HAP-1 (cell line): Measurements from ENCODE around the gene OBP2B.
A peak's percentile ranks its signal among the peaks of the same experiment; 100 is the strongest.
"Not testable (repeated sequence)": the region's sequence is repeated elsewhere in the genome, so short reads cannot be mapped to it uniquely, and the experiment has no call there.

ENCODE experiments used
- DNase-seq, 2 experiments: peaks; one replicate each; pipeline ENCODE4 v3.0.0-alpha.2; 2016 to 2020; ENCODE audit warnings: low spot score in 2 of 2
- H3K27me3 ChIP-seq: fragments of 250-450 bp; sonication (Bioruptor Pico); 2 replicates; pipeline ENCODE4 v1.5.1; 2020; ENCODE audit warnings: low read depth, mild to moderate bottlenecking, moderate library complexity
- H3K36me3 ChIP-seq: fragments of 250-450 bp; sonication (Bioruptor Pico); replicated peaks from 2 replicates; pipeline ENCODE4 v1.5.1; 2020; ENCODE audit warnings: mild to moderate bottlenecking
- H3K4me1 ChIP-seq: fragments of 250-450 bp; sonication (Bioruptor Pico); 2 replicates; pipeline ENCODE4 v1.5.1; 2020; ENCODE audit warnings: mild to moderate bottlenecking
- H3K4me3 ChIP-seq: fragments of 250-450 bp; sonication (Bioruptor Pico); 2 replicates; pipeline ENCODE4 v1.5.1; 2020; ENCODE audit warnings: mild to moderate bottlenecking, moderate library complexity
- H3K9me3 ChIP-seq: fragments of 250-450 bp; sonication (Bioruptor Pico); 2 replicates; pipeline ENCODE4 v1.5.1; 2020; ENCODE audit warnings: mild to moderate bottlenecking, moderate library complexity
- in situ Hi-C: fragments of 300-500 bp; cut with MboI; formaldehyde crosslinking; loops from 3 replicates; pipeline ENCODE4 v1.14.3; 2020; ENCODE audit warnings: low sequenced_read_pairs, inconsistent platforms, mixed read lengths

The OBP2B gene

DNA sequence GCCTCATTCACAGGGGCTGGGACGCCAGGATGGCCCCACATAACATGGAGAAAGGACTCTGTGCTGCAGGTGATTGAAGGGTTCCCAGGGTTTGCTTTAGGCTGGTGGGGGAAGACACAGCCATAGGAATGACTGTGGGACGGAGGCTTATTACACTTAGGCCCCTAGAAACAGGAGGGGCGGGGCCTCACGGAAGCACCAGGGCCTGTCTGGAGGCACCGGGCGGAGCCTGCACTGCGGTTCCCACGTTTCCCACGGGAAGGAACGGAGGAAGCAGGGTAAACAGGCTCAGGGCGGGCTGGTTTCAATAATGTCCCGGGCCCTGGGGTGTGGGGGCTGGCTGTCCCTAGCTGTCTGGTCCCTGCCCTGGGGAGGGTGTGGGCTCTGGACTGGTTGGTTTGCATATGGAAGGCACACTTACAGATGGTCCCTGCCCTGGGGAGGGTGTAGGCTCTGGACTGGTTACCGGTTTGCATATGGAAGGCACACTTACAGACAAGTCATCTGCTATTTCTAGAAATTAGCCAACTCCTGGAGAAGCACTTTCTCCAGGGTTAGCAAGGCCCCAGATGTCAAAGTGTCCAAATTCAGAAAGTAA, 14.2 kb upstream of the OBP2B start:
- in situ Hi-C loops: not testable (repeated sequence)

DNA sequence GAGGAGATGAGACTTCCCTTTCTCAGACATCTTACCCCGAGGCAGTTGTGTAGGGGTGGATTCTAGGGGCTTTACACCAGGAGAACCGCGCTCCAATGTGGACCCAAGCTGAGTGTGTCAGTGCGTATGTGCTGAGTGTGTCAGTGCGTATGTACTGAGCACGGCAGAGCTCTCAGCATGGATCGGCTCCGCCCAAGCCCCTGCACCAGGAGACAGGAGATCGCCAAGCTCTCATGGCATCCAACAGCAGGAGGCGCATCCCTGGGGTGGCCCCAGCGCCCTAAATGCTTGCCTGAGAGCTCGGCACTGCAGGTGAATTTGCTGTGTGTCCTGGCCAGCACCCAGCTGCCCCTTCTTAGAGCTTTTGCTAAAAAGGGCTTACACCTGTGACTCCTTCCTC, 12.9 kb upstream of the OBP2B start:
- H3K36me3 ChIP-seq, H3K9me3 ChIP-seq, in situ Hi-C loops, DNase-seq, H3K4me3 ChIP-seq, H3K27me3 ChIP-seq, H3K4me1 ChIP-seq: not testable (repeated sequence)

More for the DNA sequence above, 14.2 kb upstream of the OBP2B start:
- not testable (repeated sequence) for H3K36me3 ChIP-seq, H3K4me1 ChIP-seq, H3K9me3 ChIP-seq, H3K4me3 ChIP-seq, H3K27me3 ChIP-seq
- DNase-seq: peak in 1 of 2 experiments; percentile 31

DNA sequence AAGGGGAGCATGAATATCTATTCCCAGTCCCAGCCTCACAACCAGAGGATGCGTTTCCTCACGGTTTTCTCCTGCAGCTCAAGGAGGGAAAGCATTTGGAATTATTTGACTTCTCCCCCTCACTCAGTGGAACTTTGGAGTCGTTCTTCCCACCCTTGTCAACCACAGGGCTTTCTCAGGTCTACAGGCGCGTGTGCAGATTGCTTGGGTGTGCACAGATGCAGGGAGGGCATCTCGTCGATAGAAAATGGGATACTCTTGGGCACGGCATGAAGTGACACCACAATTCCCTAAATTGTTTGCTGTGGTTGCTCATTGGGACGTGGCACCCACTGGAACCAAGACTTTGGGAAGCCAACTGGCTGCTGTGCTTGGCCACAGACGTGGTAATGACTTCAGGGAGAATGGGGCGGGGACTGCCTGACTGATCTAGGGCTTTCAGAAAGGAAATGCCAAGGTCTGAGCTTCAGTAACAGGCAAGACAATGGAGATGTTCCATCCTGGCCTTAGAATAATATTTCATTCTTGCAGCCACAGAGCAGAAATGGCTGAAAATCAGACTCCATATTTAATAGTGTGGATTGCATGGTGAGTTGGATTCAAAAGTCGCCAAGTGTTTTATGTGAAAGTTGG, 12.2 kb upstream of the OBP2B start:
- no peaks in the 10 kb centered on the region for H3K4me1 ChIP-seq
- no peaks in the 10 kb centered on the region for H3K27me3 ChIP-seq

DNA sequence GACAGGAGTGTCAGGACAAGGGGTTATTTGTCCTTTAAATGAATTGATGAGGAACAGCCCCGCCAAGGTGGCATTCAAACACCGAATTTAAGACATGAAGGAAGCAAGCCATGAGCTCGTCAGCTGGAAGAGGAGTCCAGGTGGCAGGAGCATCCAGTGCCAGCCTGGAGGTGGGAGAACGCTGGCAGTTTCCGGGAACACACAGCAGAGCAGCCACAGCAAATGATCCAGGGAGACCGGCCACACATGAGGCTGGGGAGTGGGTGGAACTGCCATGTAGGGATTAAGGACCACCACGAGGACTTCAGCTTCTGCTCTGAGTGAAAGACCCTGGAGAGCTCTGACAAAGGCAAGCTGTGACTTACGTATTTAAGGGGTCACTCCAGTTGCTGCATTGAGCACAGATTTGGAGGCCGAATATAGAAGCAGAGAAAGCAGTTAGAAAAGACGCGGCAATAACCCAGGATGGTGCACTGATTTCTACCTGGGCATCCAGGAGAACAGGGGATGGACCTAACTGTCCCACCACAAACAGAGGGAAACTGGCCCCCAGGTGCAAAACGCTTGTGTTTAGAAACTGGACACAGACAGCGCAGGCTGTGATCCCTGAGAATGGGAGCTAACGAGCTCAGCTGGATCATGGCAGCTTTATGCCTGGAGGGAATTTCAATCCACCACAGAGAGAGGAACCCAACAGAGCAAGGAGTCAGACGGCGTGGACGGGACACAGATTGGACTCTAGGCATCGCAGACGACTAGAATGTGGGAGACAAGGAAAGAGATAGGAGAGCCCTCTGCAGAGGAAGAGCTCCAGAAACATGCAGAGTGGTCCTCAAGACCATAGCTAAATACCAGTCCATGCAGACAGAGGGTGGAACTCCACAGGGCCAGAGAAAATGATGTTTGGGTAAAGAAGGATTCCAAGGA, 9.3 kb upstream of the OBP2B start:
- H3K27me3 ChIP-seq, H3K4me1 ChIP-seq, DNase-seq, H3K9me3 ChIP-seq, H3K4me3 ChIP-seq, in situ Hi-C loops, H3K36me3 ChIP-seq: not testable (repeated sequence)

More for the DNA sequence above, 12.2 kb upstream of the OBP2B start:
- Histone ChIP-seq H3K36me3 (no peaks in the 10 kb centered on the region), H3K4me3 (no peak overlapping the region), H3K9me3 (no peaks in the 10 kb centered on the region)
- no peak for DNase-seq
- in situ Hi-C loops: no loop called here

DNA sequence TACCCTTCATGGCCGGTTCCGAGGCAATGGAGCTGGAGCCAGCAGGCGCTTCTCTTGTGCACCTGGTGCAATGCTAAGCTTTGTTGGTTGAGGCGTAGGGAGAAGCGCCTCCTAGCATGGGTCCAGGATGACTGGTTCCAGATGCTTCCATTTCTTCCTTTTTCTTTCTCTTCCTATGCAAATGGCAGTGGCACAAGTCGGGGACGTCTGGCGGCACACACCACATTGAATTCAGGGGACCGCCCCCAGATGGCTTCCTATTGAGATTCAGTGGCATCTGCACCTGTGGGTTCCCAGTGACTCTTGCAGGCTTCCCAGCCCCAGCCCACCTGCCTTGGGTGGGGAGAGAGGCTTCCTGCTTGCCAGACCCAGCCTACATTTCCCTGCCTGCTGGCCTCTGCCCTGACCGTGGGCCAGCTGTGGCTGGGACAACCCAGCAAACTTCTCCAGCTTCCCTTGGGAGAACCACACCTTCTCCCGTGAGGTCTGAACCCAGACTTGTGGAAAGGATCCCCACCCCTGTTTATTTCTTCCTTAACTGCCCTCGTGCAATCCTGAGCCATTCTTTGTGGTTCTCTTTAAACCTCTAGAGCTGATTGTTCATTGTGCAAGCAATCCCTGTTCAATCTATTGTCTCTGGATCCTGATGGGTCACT, 8.4 kb upstream of the OBP2B start:
- H3K4me3 ChIP-seq, H3K9me3 ChIP-seq, H3K36me3 ChIP-seq, H3K4me1 ChIP-seq, in situ Hi-C loops, H3K27me3 ChIP-seq, DNase-seq: not testable (repeated sequence)

DNA sequence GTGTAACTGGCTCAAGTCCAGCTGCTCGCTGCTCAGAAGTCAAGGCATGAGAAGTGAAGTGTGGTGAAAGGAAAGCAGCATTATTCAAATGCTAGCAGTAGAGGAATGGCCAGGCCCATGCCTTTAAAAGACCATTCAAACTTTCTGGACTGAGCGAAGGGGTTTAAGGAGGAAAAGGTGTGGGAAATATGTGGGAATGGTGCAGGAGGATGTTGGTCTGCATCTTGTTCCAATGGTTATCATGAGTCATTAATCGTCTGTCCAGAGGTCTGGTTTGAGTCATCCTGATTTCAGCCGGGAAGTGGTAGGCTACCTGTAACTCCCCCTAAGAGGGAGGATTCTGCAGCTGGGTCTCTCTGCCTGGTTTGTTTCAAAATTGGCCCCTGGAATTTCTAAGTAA, 5.2 kb upstream of the OBP2B start:
- DNase-seq, H3K4me1 ChIP-seq, in situ Hi-C loops: not testable (repeated sequence)

DNA sequence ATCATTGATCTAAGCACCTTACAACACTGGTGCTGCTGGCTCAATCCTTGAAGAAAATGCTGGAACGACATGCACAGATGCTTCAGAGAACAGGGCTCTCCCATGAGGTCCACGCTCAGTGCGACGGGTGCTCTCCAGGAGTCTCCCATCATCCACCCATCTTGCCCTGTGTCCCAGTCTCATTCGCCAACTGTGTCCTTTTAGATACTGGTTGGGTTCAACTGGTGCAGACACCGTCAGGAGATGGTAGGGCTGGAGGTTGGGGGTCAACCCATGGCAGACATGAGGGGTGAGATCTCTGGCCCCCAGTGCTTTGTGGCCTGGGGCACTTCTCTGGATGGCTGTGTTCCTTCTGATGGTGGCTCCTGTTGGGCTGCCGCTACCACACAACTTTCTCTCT, 1.6 kb upstream of the OBP2B start:
- no peaks in the 10 kb centered on the region for H3K4me1 ChIP-seq
- DNase-seq: no peak
- in situ Hi-C loops: no loop called here
- no peaks in the 10 kb centered on the region for H3K36me3 ChIP-seq
- H3K9me3 ChIP-seq: peaks cover 2% of the 10 kb centered on the region; the same call in 1 of the 2 replicates
- H3K27me3 ChIP-seq: peaks cover 20% of the 10 kb centered on the region
- no peak overlapping the region for H3K4me3 ChIP-seq

More for the DNA sequence above, 5.2 kb upstream of the OBP2B start:
- not testable (repeated sequence) for H3K27me3 ChIP-seq, H3K4me3 ChIP-seq, H3K36me3 ChIP-seq, H3K9me3 ChIP-seq

DNA sequence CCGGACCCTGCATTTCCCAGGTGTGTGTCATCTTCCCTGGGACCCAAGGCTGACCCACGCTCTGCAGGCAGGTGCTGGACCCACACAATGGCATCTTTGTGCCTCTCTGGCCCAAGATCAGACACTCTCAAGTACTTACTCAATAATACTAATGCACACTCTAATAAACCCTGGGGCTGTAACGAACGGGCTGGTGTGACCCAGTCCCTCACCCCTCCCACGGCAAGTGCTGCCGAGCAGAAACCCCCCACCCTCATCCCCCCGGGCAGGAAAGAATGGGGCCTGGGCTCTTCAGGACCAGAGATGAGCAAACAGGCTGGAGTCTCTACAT, 1.1 kb upstream of the OBP2B start:
- peaks cover 2% of the 10 kb centered on the region; the same call in 1 of the 2 replicates for H3K9me3 ChIP-seq
- no peaks in the 10 kb centered on the region for H3K36me3 ChIP-seq
- no peaks in the 10 kb centered on the region for H3K4me1 ChIP-seq
- H3K4me3 ChIP-seq: no peak overlapping the region
- H3K27me3 ChIP-seq: peaks cover 20% of the 10 kb centered on the region
- in situ Hi-C loops: no loop called here
- DNase-seq: no peak

DNA sequence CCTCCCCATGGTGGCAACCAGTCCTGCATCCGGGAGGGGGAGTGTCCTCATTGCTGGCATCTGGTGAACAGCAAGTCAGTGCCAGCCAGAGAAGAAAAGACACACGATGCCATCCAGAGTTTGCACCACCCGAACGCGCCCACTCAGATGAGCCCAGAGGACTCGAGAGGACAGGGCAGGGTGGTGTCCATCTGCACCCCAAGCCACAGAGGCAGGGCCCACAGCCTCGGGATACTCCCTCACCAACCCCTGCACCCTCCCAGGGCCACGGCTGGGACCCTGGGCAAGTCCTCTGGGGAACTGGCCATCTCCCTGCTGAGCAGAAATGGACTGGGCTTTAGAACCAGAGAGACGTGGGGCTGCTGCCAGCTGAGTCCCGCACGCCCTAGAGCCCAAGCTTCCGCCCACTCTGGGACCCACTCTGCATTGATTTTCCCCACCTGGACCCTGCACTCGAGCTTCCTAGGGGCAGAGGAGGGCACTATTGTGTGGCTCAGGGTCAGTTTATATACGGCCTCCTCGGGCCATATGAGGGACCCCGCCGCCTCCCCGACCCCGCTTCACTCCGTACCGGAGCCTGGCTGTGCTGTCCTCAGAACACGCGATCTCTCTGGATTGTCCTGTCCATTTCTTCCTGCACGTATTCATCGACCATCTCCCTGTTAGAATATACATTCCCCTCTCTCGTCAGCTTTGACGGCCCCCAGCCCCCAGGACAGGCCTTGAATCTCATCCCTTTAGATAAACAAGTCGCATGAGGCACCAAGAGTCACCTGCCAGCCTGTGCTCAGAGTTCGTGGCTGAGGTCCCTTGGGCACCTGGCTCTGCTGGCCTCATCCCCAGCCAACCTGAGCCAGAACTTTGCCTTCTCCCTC, 514 bp upstream of the OBP2B start:
- H3K4me1 ChIP-seq, in situ Hi-C loops, H3K9me3 ChIP-seq, DNase-seq, H3K36me3 ChIP-seq, H3K4me3 ChIP-seq: not testable (repeated sequence)
- peaks cover 20% of the 10 kb centered on the region for H3K27me3 ChIP-seq

DNA sequence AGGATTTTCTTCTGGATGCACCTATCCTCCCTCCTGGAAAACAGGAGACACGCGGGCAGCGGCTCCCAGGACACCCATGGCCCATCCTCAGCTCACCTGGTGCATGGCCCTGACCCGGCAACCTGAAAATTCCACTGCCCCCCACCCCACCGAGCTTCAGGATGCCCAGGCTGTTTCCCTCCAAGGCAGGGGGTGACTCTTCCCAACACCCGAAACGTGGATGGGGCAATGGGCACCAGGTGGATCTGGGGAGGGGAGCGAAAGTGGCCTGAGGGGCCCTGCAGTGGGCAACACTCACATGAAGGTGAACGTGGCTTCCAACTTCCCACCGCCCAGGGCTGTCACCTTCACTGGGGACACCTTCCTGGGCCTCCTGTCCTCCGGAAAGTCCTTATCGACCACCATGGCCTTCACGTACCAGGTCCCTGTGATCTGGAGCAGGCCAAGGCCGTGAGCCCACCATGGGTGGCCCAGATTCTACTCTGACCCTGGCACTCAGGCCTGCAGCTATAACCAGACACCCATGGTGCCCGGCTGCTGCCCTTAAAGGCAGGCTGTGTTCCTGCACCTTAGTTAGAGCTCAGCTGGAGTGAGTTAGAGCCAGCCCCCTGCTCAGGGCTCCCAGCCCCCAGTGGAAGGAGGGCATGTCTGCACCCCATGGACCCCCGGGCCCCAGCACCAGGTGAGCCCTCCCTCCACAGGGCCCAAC, 725 bp downstream of the OBP2B start:
- H3K9me3 ChIP-seq, H3K4me1 ChIP-seq, H3K36me3 ChIP-seq, DNase-seq, H3K4me3 ChIP-seq, in situ Hi-C loops: not testable (repeated sequence)
- H3K27me3 ChIP-seq: peaks cover 21% of the 10 kb centered on the region

DNA sequence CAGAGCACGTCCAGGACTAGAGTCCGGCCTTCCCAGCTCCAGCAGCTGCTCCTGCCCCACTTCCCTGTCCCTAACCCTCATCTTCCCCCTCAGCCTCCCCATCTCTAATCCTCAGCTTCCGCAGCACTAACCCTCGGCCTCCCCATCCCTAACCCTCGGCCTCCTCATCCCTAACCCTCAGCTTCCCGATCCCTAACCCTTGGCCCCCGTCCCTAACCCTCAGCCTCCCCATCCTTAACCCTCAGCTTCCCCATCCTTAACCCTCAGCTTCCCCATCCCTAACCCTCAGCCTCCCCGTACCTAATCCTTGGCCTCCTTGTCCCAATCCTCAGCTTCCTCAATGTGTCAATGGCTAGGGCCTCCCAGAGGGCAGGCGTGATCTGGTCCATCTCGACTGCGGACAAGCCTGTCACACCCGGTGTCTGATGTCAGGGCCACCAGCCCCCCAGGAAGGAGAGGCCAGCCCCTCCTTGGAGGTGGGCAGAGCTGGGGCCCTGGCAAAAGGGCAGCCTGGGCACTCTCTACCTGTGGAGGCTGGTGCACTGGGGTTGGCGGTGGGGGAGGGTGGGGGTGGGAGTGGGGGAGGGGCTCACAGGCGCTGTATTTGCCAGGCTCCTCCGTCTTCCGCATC, 1.4 kb downstream of the OBP2B start:
- H3K4me1 ChIP-seq: no peaks in the 10 kb centered on the region
- DNase-seq: no peak
- no peaks in the 10 kb centered on the region for H3K36me3 ChIP-seq
- peaks cover 26% of the 10 kb centered on the region for H3K27me3 ChIP-seq
- in situ Hi-C loops: no loop called here
- H3K4me3 ChIP-seq: no peak overlapping the region
- H3K9me3 ChIP-seq: no peaks in the 10 kb centered on the region

DNA sequence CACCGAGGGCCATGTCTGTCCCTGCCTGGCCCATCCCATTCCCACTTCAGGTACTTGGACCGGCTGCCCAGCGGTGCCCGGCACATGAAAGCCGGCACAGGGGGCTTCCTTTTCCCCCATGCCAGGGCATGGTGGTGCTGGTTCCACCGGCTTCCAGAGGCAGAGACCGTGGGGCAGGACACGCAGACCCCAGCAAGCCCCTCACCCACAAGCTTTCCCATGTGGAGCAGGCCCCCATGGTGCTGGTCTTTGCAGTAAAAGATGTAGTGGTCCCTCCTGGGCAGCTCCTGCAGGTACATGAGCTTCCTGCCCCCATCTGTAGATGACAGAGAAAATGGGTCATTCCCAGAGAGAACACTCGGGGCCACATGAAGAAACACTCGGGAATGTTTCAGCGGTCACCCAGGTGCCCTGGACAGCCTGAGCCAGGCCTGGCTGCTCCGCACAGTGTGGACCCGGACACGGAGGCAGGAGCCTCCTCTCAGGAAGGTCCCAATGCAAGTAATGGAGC, 2.0 kb downstream of the OBP2B start:
- no peaks in the 10 kb centered on the region for H3K9me3 ChIP-seq
- H3K4me3 ChIP-seq: no peak overlapping the region
- H3K4me1 ChIP-seq: no peaks in the 10 kb centered on the region
- no peak for DNase-seq
- H3K36me3 ChIP-seq: no peaks in the 10 kb centered on the region
- in situ Hi-C loops: no loop called here
- H3K27me3 ChIP-seq: peaks cover 26% of the 10 kb centered on the region
